Chondrocyte (in vitro differentiated cells): ENCODE data around the gene ARGLU1. TPM values are rescaled to one million over a fixed set of nuclear protein-coding genes. Genes with fewer than 3 reads are reported as not detected.

Experiments used
- DNase-seq: peaks from one replicate; pipeline ENCODE4 v3.0.0; 2021; ENCODE audit warnings: mixed read lengths, low spot score
- H3K27ac Mint-ChIP-seq: one replicate; pipeline ENCODE4 v1.8.0; 2021; ENCODE audit warnings: mild to moderate bottlenecking, moderate library complexity, mixed read lengths; ENCODE audit not compliant: unreplicated experiment
- H3K27me3 Mint-ChIP-seq: 2 replicates; pipeline ENCODE4 v1.8.0; 2021; ENCODE audit warnings: low read depth, mixed read lengths
- H3K36me3 Mint-ChIP-seq: 2 replicates; pipeline ENCODE4 v1.8.0; 2021; ENCODE audit warnings: low read depth, mixed read lengths
- H3K4me1 Mint-ChIP-seq: 2 replicates; pipeline ENCODE4 v1.8.0; 2021; ENCODE audit warnings: low read depth, mild to moderate bottlenecking, mixed read lengths
- H3K4me3 Mint-ChIP-seq: one replicate; pipeline ENCODE4 v1.8.0; 2021; ENCODE audit warnings: mild to moderate bottlenecking, moderate library complexity, mixed read lengths; ENCODE audit not compliant: unreplicated experiment
- H3K9me3 Mint-ChIP-seq: 2 replicates; pipeline ENCODE4 v1.8.0; 2021; ENCODE audit warnings: low read depth, mixed read lengths
- total RNA-seq: library from RNA; stranded (reverse); gene quantifications from 3 replicates; pipeline ENCODE4 v1.2.1, GENCODE V29; 2021
- TF ChIP-seq, protein P1 (sequence below): fragments of 200-600 bp; sonication (generic); IDR thresholded peaks from 2 replicates; pipeline ENCODE4 v1.5.0; 2021; ENCODE audit warnings: antibody characterized with exemption, mild to moderate bottlenecking, moderate library complexity

The ARGLU1 gene
- total RNA-seq, 1 donor from 2014 or later, result 48.5 TPM

DNA sequence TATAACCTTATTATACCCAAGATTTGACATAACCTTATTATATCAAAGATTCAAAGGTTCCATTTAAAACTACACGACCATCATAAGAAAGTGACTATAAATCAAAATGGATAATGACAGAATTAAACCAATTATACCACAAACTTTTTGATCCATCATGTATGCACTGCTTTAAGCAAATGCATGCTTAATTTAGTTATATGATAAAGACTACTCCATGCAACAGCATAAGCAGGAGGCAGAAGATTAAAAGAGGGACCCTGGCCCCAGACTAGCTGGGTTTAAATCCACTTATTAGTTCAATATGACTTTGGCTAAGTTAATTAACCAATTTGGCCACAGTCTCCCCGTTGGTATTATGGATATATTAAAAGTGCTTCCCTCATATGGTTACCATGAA is 43.8 kb downstream of the ARGLU1 start:
- no peak for DNase-seq
- Mint-ChIP-seq H3K27me3 (no peaks in the 10 kb centered on the region), H3K4me1 (peaks cover 80% of the 10 kb centered on the region), H3K9me3 (no peaks in the 10 kb centered on the region), H3K36me3 (no peaks in the 10 kb centered on the region), H3K4me3 (no peak overlapping the region), H3K27ac (no peak overlapping the region)
- TF ChIP-seq, protein P1, sequence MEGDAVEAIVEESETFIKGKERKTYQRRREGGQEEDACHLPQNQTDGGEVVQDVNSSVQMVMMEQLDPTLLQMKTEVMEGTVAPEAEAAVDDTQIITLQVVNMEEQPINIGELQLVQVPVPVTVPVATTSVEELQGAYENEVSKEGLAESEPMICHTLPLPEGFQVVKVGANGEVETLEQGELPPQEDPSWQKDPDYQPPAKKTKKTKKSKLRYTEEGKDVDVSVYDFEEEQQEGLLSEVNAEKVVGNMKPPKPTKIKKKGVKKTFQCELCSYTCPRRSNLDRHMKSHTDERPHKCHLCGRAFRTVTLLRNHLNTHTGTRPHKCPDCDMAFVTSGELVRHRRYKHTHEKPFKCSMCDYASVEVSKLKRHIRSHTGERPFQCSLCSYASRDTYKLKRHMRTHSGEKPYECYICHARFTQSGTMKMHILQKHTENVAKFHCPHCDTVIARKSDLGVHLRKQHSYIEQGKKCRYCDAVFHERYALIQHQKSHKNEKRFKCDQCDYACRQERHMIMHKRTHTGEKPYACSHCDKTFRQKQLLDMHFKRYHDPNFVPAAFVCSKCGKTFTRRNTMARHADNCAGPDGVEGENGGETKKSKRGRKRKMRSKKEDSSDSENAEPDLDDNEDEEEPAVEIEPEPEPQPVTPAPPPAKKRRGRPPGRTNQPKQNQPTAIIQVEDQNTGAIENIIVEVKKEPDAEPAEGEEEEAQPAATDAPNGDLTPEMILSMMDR, result no peak

DNA sequence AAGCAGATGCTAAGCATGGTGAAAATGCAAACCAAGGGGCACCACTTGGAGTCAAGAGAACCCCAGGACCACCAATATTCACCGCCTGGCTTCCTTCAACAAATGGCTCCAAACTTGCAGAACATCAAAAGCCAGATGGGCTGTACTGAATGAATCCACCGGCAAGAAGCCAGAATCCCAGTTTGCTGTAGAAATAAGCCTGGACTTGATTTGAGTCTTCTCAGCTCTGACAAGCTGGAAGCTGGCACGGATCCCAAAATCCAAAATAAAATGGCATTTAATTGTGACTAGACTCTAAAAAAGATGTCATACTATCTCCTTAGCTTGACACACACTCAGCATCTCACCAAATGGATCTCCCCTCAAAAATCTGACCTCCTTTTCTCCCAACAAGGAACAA is 44.4 kb downstream of the ARGLU1 start:
- peak overlapping the region; percentile 25 for H3K27ac Mint-ChIP-seq

DNA sequence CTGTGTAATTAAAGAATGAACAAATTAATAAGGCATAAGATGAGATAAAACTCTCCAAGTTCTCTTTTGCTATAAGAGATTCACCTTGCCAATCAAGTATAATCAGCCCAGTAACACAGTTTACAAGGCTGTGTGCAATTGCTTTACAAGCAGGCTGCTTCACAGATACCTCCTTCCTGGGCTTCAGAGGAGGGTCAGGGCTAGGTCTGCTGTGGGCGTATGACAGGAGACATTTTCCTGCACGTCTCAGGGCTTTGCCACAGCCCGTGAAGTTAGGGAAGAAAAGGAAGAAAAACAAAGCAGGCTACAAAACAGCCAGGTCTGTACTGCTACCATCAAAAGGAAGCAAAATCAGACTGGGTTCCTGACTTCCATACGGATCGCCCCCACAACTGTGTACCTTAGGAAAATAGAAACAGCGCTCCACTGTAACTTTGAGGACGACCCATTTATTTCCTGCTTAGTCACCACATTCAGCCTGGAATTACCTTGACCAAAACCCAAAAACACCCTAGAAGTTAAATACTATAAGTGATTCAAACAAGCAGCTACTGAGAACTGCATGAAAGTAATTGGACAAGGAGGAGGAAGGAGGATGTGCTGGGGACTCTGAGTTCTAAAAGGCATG is 44.9 kb downstream of the ARGLU1 start:
- Mint-ChIP-seq H3K27ac (peak overlapping the region; percentile 25), H3K36me3 (no peaks in the 10 kb centered on the region), H3K27me3 (no peaks in the 10 kb centered on the region), H3K4me1 (peaks cover 73% of the 10 kb centered on the region), H3K4me3 (no peak overlapping the region), H3K9me3 (no peaks in the 10 kb centered on the region)
- DNase-seq, result no peak
- TF ChIP-seq, protein P1, result no peak

More for the DNA sequence above, 44.4 kb downstream of the ARGLU1 start:
- no peaks in the 10 kb centered on the region for H3K36me3 Mint-ChIP-seq
- no peaks in the 10 kb centered on the region for H3K27me3 Mint-ChIP-seq
- no peaks in the 10 kb centered on the region for H3K9me3 Mint-ChIP-seq
- TF ChIP-seq, protein P1, result no peak
- no peak overlapping the region for H3K4me3 Mint-ChIP-seq
- H3K4me1 Mint-ChIP-seq, result peaks cover 78% of the 10 kb centered on the region
- DNase-seq, result no peak

DNA sequence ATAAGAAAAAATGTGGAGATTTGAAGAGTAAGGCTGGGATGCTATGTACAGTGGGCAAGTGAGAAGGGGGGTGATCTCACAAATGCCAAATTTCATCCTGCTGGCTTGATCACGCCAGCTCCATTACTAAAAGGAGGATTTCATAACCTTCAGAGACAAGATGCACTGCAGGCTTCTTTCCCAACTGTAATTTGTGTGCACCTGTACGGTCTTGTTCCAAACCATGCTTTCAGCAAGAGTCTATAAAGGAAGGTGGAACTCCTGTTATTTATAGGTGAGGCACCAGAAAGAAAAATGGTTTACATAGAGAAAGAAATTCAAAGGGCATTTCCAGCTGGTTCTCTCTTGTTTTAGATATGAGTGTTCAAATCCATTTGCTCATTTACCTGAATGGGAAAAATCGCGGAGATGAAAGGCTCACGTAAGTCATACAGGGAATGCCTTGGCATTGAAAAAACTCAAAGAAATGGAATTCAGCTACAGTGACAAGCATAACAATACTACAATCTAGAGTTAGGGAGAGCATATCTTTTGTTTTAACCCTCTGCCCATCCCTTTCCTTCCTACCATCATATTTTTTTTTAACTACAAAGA is 45.7 kb downstream of the ARGLU1 start:
- Mint-ChIP-seq H3K9me3 (no peaks in the 10 kb centered on the region), H3K4me1 (peaks cover 69% of the 10 kb centered on the region), H3K4me3 (no peak overlapping the region), H3K27ac (peak overlapping the region; percentile 25), H3K36me3 (no peaks in the 10 kb centered on the region), H3K27me3 (no peaks in the 10 kb centered on the region)
- TF ChIP-seq, protein P1, result no peak
- DNase-seq, result no peak

DNA sequence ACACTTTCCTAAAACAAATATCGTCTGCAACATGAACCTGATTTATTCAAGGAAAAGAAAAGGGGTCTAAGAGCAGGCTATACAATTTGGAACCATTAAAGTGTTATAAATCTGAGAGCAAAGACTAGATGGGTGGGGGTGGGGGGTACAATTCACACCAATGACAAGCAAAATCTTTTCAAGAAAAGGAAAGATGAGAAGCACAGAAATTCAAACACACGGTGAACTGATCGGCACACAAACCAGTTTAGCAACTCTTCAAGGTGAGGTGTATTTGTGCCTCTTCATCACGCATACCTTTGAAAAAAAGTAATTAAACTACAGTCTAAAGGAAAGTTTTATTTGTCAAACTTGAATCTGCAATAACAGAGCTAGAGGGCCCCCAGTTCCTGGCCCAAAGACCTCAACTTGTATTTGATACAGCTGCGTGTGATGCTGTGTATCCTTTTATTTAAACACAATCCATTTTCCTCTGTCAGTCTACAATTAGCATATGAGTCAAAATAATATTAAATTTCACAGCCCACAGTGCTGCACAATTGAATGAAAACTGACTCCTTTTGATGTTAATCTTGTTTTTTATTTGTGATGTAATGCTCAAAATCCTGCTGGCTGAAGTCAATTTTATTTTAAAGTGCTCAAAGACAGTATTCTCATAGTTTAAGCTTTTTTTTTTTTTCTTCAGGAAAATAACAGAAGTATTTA is 46.7 kb downstream of the ARGLU1 start:
- no peaks in the 10 kb centered on the region for H3K27me3 Mint-ChIP-seq
- H3K36me3 Mint-ChIP-seq, result no peaks in the 10 kb centered on the region
- no peak overlapping the region for H3K4me3 Mint-ChIP-seq
- DNase-seq, result no peak
- peaks cover 64% of the 10 kb centered on the region for H3K4me1 Mint-ChIP-seq
- H3K9me3 Mint-ChIP-seq, result no peaks in the 10 kb centered on the region
- no peak overlapping the region for H3K27ac Mint-ChIP-seq
- TF ChIP-seq, protein P1, result no peak
